Breast epithelium (tissue), 3 donors: ENCODE results near the gene WDFY2.

ENCODE experiments used
- POLR2A ChIP-seq: fragments of 450-650 bp; IDR thresholded peaks from one replicate; pipeline ENCODE4 v1.6.1; 2016; ENCODE audit warnings: antibody characterized with exemption, mild to moderate bottlenecking, moderate library complexity
- POLR2AphosphoS5 ChIP-seq, 3 donors: sonication (generic); formaldehyde crosslinking; IDR thresholded peaks; one replicate each; pipeline ENCODE4 v1.6.1; 2017; ENCODE audit warnings: antibody characterized with exemption in 3 of 3
- TF ChIP-seq, protein P1 (sequence below), 3 donors: fragments of 450-650 bp; IDR thresholded peaks; one replicate each; pipeline ENCODE4 v1.5.1; 2016 to 2017; ENCODE audit warnings: antibody characterized with exemption in 3 of 3, mild to moderate bottlenecking in 3 of 3, moderate library complexity in 3 of 3

DNA sequence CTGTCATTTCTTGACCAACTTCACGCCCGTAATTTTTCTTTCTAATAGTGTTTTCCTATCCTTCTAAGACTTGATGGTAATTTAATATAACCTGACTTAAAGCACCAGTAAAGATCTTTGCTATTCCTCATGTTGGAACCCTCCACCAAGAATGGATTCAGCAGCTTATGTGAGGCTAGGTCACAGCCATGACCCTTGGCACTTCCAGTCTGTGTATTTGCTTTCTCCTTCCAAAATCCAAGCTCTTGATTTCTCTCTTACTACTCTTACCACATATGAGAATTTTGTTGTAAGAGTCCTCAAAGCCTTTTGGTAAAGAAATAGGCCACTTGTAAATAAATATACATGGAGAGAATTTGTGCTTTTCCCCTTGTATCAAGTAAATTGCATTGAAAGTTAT, 158.3 kb downstream of the WDFY2 start:
- TF ChIP-seq POLR2A (no peak), POLR2AphosphoS5 (IDR thresholded peaks at IDR 0.05) (no peak)
- TF ChIP-seq, protein P1, sequence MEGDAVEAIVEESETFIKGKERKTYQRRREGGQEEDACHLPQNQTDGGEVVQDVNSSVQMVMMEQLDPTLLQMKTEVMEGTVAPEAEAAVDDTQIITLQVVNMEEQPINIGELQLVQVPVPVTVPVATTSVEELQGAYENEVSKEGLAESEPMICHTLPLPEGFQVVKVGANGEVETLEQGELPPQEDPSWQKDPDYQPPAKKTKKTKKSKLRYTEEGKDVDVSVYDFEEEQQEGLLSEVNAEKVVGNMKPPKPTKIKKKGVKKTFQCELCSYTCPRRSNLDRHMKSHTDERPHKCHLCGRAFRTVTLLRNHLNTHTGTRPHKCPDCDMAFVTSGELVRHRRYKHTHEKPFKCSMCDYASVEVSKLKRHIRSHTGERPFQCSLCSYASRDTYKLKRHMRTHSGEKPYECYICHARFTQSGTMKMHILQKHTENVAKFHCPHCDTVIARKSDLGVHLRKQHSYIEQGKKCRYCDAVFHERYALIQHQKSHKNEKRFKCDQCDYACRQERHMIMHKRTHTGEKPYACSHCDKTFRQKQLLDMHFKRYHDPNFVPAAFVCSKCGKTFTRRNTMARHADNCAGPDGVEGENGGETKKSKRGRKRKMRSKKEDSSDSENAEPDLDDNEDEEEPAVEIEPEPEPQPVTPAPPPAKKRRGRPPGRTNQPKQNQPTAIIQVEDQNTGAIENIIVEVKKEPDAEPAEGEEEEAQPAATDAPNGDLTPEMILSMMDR (IDR thresholded peaks at IDR 0.05): no peak
